Lung (tissue), 12 donors: ENCODE data around the gene GNB5. TPM values are rescaled to one million over a fixed set of nuclear protein-coding genes. Genes with fewer than 3 reads are reported as not detected.

Source experiments
- ATAC-seq: fragments of 200-7000 bp; cut with Tn5 transposase; one replicate; pipeline ENCODE4 v1.9.1; 2020; ENCODE audit warnings: moderate number of reproducible peaks; ENCODE audit not compliant: insufficient read depth, low FRiP score
- DNase-seq, 3 donors: peaks; one replicate each; pipeline ENCODE4 v3.0.0-alpha.2; 2013 to 2017
- H3K27ac ChIP-seq, 2 donors: one replicate each; pipeline ENCODE4 v1.5.1; 2013; ENCODE audit warnings: mild to moderate bottlenecking in 2 of 2, moderate library complexity in 2 of 2, control low read depth in 1 of 2, inconsistent platforms in 1 of 2, low read depth in 1 of 2, low read length in 1 of 2
- H3K27me3 ChIP-seq, 3 donors: one replicate each; pipeline ENCODE4 v1.5.1; 2013; ENCODE audit warnings: low read length in 2 of 3; ENCODE audit not compliant: control insufficient read depth in 3 of 3, insufficient read depth in 3 of 3
- H3K36me3 ChIP-seq, 4 donors: one replicate each; pipeline ENCODE4 v1.5.1; 2013; ENCODE audit warnings: low read length in 4 of 4, mild to moderate bottlenecking in 1 of 4, moderate library complexity in 1 of 4; ENCODE audit not compliant: control insufficient read depth in 4 of 4, insufficient read depth in 4 of 4
- H3K4me1 ChIP-seq, 5 donors: one replicate each; pipeline ENCODE4 v1.5.1; 2013; ENCODE audit warnings: low read length in 5 of 5, mild to moderate bottlenecking in 2 of 5, moderate library complexity in 1 of 5; ENCODE audit not compliant: control insufficient read depth in 5 of 5, insufficient read depth in 5 of 5
- H3K4me3 ChIP-seq: one replicate; pipeline ENCODE4 v1.5.1; 2013; ENCODE audit warnings: mild to moderate bottlenecking, control low read depth, moderate library complexity
- H3K9ac ChIP-seq, 2 donors: one replicate each; pipeline ENCODE4 v1.5.1; 2013; ENCODE audit warnings: low read length in 2 of 2, control low read depth in 1 of 2; ENCODE audit not compliant: insufficient read depth in 1 of 2
- H3K9me3 ChIP-seq, 4 donors: one replicate each; pipeline ENCODE4 v1.5.1; 2013; ENCODE audit warnings: low read length in 3 of 4, mild to moderate bottlenecking in 1 of 4, moderate library complexity in 1 of 4; ENCODE audit not compliant: control insufficient read depth in 4 of 4, insufficient read depth in 3 of 4
- CTCF ChIP-seq: IDR thresholded peaks from 2 replicates; pipeline ENCODE4 v1.5.1; 2012; ENCODE audit warnings: mild to moderate bottlenecking; ENCODE audit errors: control extremely low read depth, extremely low read depth
- WGBS, 2 donors: extraction: QIAGEN DNeasy Blood & Tissue Kit; methylation state at CpG; one replicate each; pipeline ENCODE4 v1.1.7; 2013; 5-methylcytosine and 5-hydroxymethylcytosine counted together
- polyA plus RNA-seq, 2 donors: library from polyadenylated mRNA; stranded (reverse); fragments of 200-250 nt; gene quantifications; one replicate each; pipeline ENCODE4 v1.2.1, GENCODE V29; 2013
- total RNA-seq, 2 donors: library from RNA; depleted of rRNA in 1 of 2; stranded (reverse); fragments of >200 nt in 1 of 2; gene quantifications; one replicate each; pipeline ENCODE4 v1.2.1, GENCODE V29; 2014 to 2021
- donor health status: control.
- donor health status: control.
- donor health status: Bipolar disorder and iron deficiency.
- donor health status: healthy.
- donor health status: DM: yes; HTN: yes; CAD: no.

Gene GNB5
- total and polyA plus RNA-seq, 4 donors, result 8.0 to 21.5 (median 11.2) TPM

GRCh38 chr15:52109559-52110451, 81.4 kb downstream of the GNB5 start:
- Histone ChIP-seq H3K27me3 (peaks cover 0 to 28% (median 18%) of the 10 kb centered on the region in 3 donors), H3K4me1 (peaks cover 0 to 11% (median 4%) of the 10 kb centered on the region in 5 donors), H3K9ac (no peak overlapping the region), H3K4me3 (no peak overlapping the region), H3K9me3 (peaks cover 0 to 3% (median 0%) of the 10 kb centered on the region in 4 donors), H3K36me3 (no peaks in the 10 kb centered on the region), H3K27ac (no peak overlapping the region)
- TF ChIP-seq CTCF, result no peak
- ATAC-seq, result no peak
- DNase-seq, result no peak
- 62 to 68% methylated on average over 5 of the region's 5 CpGs for WGBS, 2 donors

- Histone ChIP-seq H3K27me3 (peaks cover 0 to 20% (median 18%) of the 10 kb centered on the region in 3 donors), H3K27ac (no peak overlapping the region), H3K36me3 (no peaks in the 10 kb centered on the region), H3K4me3 (no peak overlapping the region), H3K9ac (no peak overlapping the region), H3K9me3 (peaks cover 0 to 2% (median 0%) of the 10 kb centered on the region in 4 donors), H3K4me1 (peaks cover 0 to 5% (median 0%) of the 10 kb centered on the region in 5 donors)
- WGBS, 2 donors, result 97 to 99% methylated on average over 6 of the region's 6 CpGs
- TF ChIP-seq CTCF, result no peak
- ATAC-seq (no peak), DNase-seq (no peak)
Observed at GRCh38 chr15:52107238-52107637, 84.0 kb downstream of the GNB5 start.

GRCh38 chr15:52106641-52107040, 84.6 kb downstream of the GNB5 start:
- no peaks in the 10 kb centered on the region for H3K9me3 ChIP-seq
- no peak for TF ChIP-seq CTCF
- no peak overlapping the region for H3K4me3 ChIP-seq
- H3K27ac ChIP-seq, result no peak overlapping the region
- no peaks in the 10 kb centered on the region for H3K36me3 ChIP-seq
- no peak for ATAC-seq
- 74 to 87% methylated on average over 6 of the region's 6 CpGs for WGBS, 2 donors
- H3K4me1 ChIP-seq, result no peaks in the 10 kb centered on the region
- no peak overlapping the region for H3K9ac ChIP-seq
- no peak for DNase-seq
- H3K27me3 ChIP-seq, result peaks cover 0 to 17% (median 16%) of the 10 kb centered on the region in 3 donors
